ENCODE data around the gene KPNB1.

Gene KPNB1

GRCh38 chr17:47649153-47649971 is at the start of gene KPNB1:
Gene KPNB1, plus strand, starts transcription at chr17:47649919. Its CDS starts 326 bp downstream, at chr17:47650245.
- peak; percentile 87 for ATAC-seq (ENCODE audit: insufficient read depth, low read depth)
- no peaks in the 10 kb centered on the region for H3K9me3 ChIP-seq (ENCODE audit: insufficient read depth, low read length, severe bottlenecking)

GRCh38 chr17:47603830-47604597 is 45.7 kb upstream of the KPNB1 start:
- Histone ChIP-seq H3K27me3 (ENCODE audit: insufficient read depth, low read length, poor library complexity) (no peaks in the 10 kb centered on the region), H4K20me1 (ENCODE audit: insufficient read depth, low read length) (no peaks in the 10 kb centered on the region), H3K27ac (ENCODE audit: low read length) (no peak overlapping the region), H3K4me1 (ENCODE audit: insufficient read depth, low read length) (no peaks in the 10 kb centered on the region), H3K4me3 (ENCODE audit: low read depth in 1 of 2, low read length in 2 of 2) (no peak overlapping the region), H3K36me3 (ENCODE audit: insufficient read depth, low read length) (peaks cover 87% of the 10 kb centered on the region), H3K79me2 (ENCODE audit: insufficient read depth, low read length) (no peaks in the 10 kb centered on the region), H3K9me3 (ENCODE audit: insufficient read depth, low read length, severe bottlenecking) (no peaks in the 10 kb centered on the region), H3K9ac (ENCODE audit: low read depth, low read length) (no peak overlapping the region), H3K4me2 (ENCODE audit: insufficient read depth, low read length) (no peak overlapping the region), H2AFZ (ENCODE audit: low read depth, low read length) (no peak overlapping the region)
- DNase-seq (no peak), ATAC-seq (ENCODE audit: insufficient read depth, low read depth) (no peak)
- TF ChIP-seq CTCF (IDR thresholded peaks at IDR 0.05; ENCODE audit: borderline replicate concordance, extremely low read depth, low read length, poor library complexity, severe bottlenecking): no peak
- no peak for TF ChIP-seq EZH2 (IDR thresholded peaks at IDR 0.05; ENCODE audit: borderline replicate concordance, low read depth, low read length, severe bottlenecking)

More at GRCh38 chr17:47649153-47649971, at the start of gene KPNB1:
- Histone ChIP-seq H2AFZ (ENCODE audit: low read depth, low read length) (peak within 1 kb of the TSS; percentile 65), H3K36me3 (ENCODE audit: insufficient read depth, low read length) (peaks cover 38% of the 10 kb centered on the region), H3K27me3 (ENCODE audit: insufficient read depth, low read length, poor library complexity) (no peaks in the 10 kb centered on the region), H3K79me2 (ENCODE audit: insufficient read depth, low read length) (peaks cover 53% of the 10 kb centered on the region), H3K9ac (ENCODE audit: low read depth, low read length) (peak within 1 kb of the TSS; percentile 86), H3K27ac (ENCODE audit: low read length) (peak within 1 kb of the TSS; percentile 98), H3K4me1 (ENCODE audit: insufficient read depth, low read length) (peaks cover 49% of the 10 kb centered on the region), H3K4me2 (ENCODE audit: insufficient read depth, low read length) (peak within 1 kb of the TSS; percentile 86), H3K4me3 (ENCODE audit: low read depth in 1 of 2, low read length in 2 of 2) (peak within 1 kb of the TSS; percentile 64 to 99), H4K20me1 (ENCODE audit: insufficient read depth, low read length) (peaks cover 30% of the 10 kb centered on the region)
- TF ChIP-seq CTCF (IDR thresholded peaks at IDR 0.05; ENCODE audit: borderline replicate concordance, extremely low read depth, low read length, poor library complexity, severe bottlenecking) (no peak), EZH2 (IDR thresholded peaks at IDR 0.05; ENCODE audit: borderline replicate concordance, low read depth, low read length, severe bottlenecking) (peak; percentile 76)
- DNase-seq: peak; percentile 100

GRCh38 chr17:47604598-47604927 is 45.2 kb upstream of the KPNB1 start:
- H3K36me3 ChIP-seq (ENCODE audit: insufficient read depth, low read length): peaks cover 88% of the 10 kb centered on the region
- H3K27me3 ChIP-seq (ENCODE audit: insufficient read depth, low read length, poor library complexity): no peaks in the 10 kb centered on the region
- ATAC-seq (ENCODE audit: insufficient read depth, low read depth): no peak
- no peaks in the 10 kb centered on the region for H3K4me1 ChIP-seq (ENCODE audit: insufficient read depth, low read length)
- DNase-seq: no peak
- H4K20me1 ChIP-seq (ENCODE audit: insufficient read depth, low read length): no peaks in the 10 kb centered on the region
- no peak overlapping the region for H2AFZ ChIP-seq (ENCODE audit: low read depth, low read length)
- no peaks in the 10 kb centered on the region for H3K9me3 ChIP-seq (ENCODE audit: insufficient read depth, low read length, severe bottlenecking)
- TF ChIP-seq CTCF (IDR thresholded peaks at IDR 0.05; ENCODE audit: borderline replicate concordance, extremely low read depth, low read length, poor library complexity, severe bottlenecking) (no peak), EZH2 (IDR thresholded peaks at IDR 0.05; ENCODE audit: borderline replicate concordance, low read depth, low read length, severe bottlenecking) (no peak)
- no peak overlapping the region for H3K27ac ChIP-seq (ENCODE audit: low read length)
- no peak overlapping the region for H3K4me3 ChIP-seq (ENCODE audit: low read depth in 1 of 2, low read length in 2 of 2)
- H3K4me2 ChIP-seq (ENCODE audit: insufficient read depth, low read length): no peak overlapping the region
- H3K9ac ChIP-seq (ENCODE audit: low read depth, low read length): no peak overlapping the region
- H3K79me2 ChIP-seq (ENCODE audit: insufficient read depth, low read length): no peaks in the 10 kb centered on the region
